SU-DHL-6 (cell line): ENCODE data around the gene NAA35.

Source experiments
- CTCF ChIP-seq: fragments of 200-600 bp; sonication (generic); IDR thresholded peaks from one replicate; pipeline ENCODE4 v1.5.1; 2017; ENCODE audit warnings: antibody characterized with exemption, mild to moderate bottlenecking, low read length, moderate library complexity; ENCODE audit not compliant: insufficient read depth, poor library complexity, severe bottlenecking
- EZH2phosphoT487 ChIP-seq: fragments of 200-600 bp; sonication (generic), shearing (Covaris generic); conservative IDR thresholded peaks from 2 replicates; pipeline ENCODE4 v1.6.1; 2018; ENCODE audit warnings: mild to moderate bottlenecking, antibody characterized with exemption, low read length, moderate library complexity, mixed read lengths

GRCh38 chr9:86041311-86041741, 100.4 kb downstream of the NAA35 start:
- TF ChIP-seq CTCF (no peak), EZH2phosphoT487 (no peak)
